ENCODE measurements around the gene LEFTY1.

GRCh38 chr1:225914947-225915346, 26.0 kb upstream of the LEFTY1 start:
- no peak for TF ChIP-seq EZH2 (IDR thresholded peaks at IDR 0.05; ENCODE audit: low read length, unreplicated experiment)
- TF ChIP-seq CTCF (conservative IDR thresholded peaks at IDR 0.05; ENCODE audit: low read depth, low read length), result no peak
